GM23338 (cell line): ENCODE data around the gene CHMP3. TPM values are rescaled to one million over a fixed set of nuclear protein-coding genes. Genes with fewer than 3 reads are reported as not detected.

Experiments
- ATAC-seq: fragments of 200-7000 bp; cut with Tn5 transposase; 3 replicates; pipeline ENCODE4 v1.9.1; 2020
- DNase-seq: peaks from one replicate; pipeline ENCODE4 v3.0.0-alpha.2; 2015; ENCODE audit warnings: low spot score
- H2AFZ ChIP-seq: fragments of 200-600 bp; sonication (generic); 2 replicates; pipeline ENCODE4 v1.8.0; 2016; ENCODE audit warnings: antibody characterized with exemption, mild to moderate bottlenecking, moderate library complexity
- H3F3A ChIP-seq: fragments of 200-600 bp; sonication (generic); replicated peaks from 2 replicates; pipeline ENCODE4 v1.8.0; 2017; ENCODE audit warnings: antibody characterized with exemption, mixed run types, low read depth
- H3K27ac ChIP-seq: fragments of 200-600 bp; sonication (generic); 2 replicates; pipeline ENCODE4 v1.6.1; 2016; ENCODE audit warnings: low read depth
- H3K27me3 ChIP-seq: fragments of 200-600 bp; sonication (generic); 2 replicates; pipeline ENCODE4 v1.8.0; 2016; ENCODE audit warnings: mild to moderate bottlenecking, mixed run types, moderate library complexity; ENCODE audit not compliant: insufficient read depth
- H3K36me3 ChIP-seq: fragments of 200-600 bp; sonication (generic); 2 replicates; pipeline ENCODE4 v1.8.0; 2016; ENCODE audit warnings: mild to moderate bottlenecking; ENCODE audit not compliant: insufficient read depth
- H3K4me1 ChIP-seq: fragments of 200-600 bp; sonication (generic); 2 replicates; pipeline ENCODE4 v1.8.0; 2016; ENCODE audit warnings: mild to moderate bottlenecking, moderate library complexity; ENCODE audit not compliant: insufficient read depth
- H3K4me2 ChIP-seq: fragments of 200-600 bp; sonication (generic); 2 replicates; pipeline ENCODE4 v1.7.1; 2017; ENCODE audit warnings: mixed run types
- H3K4me3 ChIP-seq: fragments of 200-600 bp; sonication (generic); 2 replicates; pipeline ENCODE4 v1.6.1; 2016; ENCODE audit warnings: mixed run types
- H3K79me2 ChIP-seq: fragments of 200-600 bp; sonication (generic); replicated peaks from 2 replicates; pipeline ENCODE4 v1.8.0; 2017; ENCODE audit warnings: mild to moderate bottlenecking; ENCODE audit not compliant: insufficient read depth
- H3K9me2 ChIP-seq: fragments of 200-600 bp; sonication (generic); 2 replicates; pipeline ENCODE4 v1.8.0; 2017; ENCODE audit not compliant: insufficient read depth
- H4K20me1 ChIP-seq: fragments of 200-600 bp; sonication (generic); replicated peaks from 2 replicates; pipeline ENCODE4 v1.8.0; 2017; ENCODE audit warnings: mild to moderate bottlenecking; ENCODE audit not compliant: insufficient read depth
- H3K27ac Mint-ChIP-seq: 2 replicates; pipeline ENCODE4 v1.8.0; 2020; ENCODE audit warnings: inconsistent platforms, mild to moderate bottlenecking, moderate library complexity, mixed read lengths
- H3K27me3 Mint-ChIP-seq: 3 replicates; pipeline ENCODE4 v1.8.0; 2022; ENCODE audit warnings: low read depth, mild to moderate bottlenecking, moderate library complexity, mixed read lengths, inconsistent platforms; ENCODE audit not compliant: insufficient read depth, poor library complexity
- H3K36me3 Mint-ChIP-seq: 3 replicates; pipeline ENCODE4 v1.8.0; 2021; ENCODE audit warnings: low read depth, mild to moderate bottlenecking, inconsistent platforms, moderate library complexity, mixed read lengths
- H3K4me1 Mint-ChIP-seq: 3 replicates; pipeline ENCODE4 v1.8.0; 2020; ENCODE audit warnings: mild to moderate bottlenecking, inconsistent platforms, mixed read lengths
- H3K4me3 Mint-ChIP-seq: 3 replicates; pipeline ENCODE4 v1.8.0; 2021; ENCODE audit warnings: moderate library complexity, mild to moderate bottlenecking, inconsistent platforms, mixed read lengths
- H3K9me3 Mint-ChIP-seq: 3 replicates; pipeline ENCODE4 v1.8.0; 2020; ENCODE audit warnings: moderate library complexity, mild to moderate bottlenecking, inconsistent platforms, mixed read lengths
- CREB1 ChIP-seq: fragments of 250-450 bp; sonication (Bioruptor Pico); IDR thresholded peaks from 2 replicates; pipeline ENCODE4 v1.5.0; 2020; ENCODE audit warnings: low read depth, mild to moderate bottlenecking, moderate library complexity
- EZH2 ChIP-seq: fragments of 200-600 bp; sonication (generic); IDR thresholded peaks from one replicate; pipeline ENCODE4 v1.8.0; 2017; ENCODE audit warnings: antibody characterized with exemption, mild to moderate bottlenecking, low read depth; ENCODE audit not compliant: unreplicated experiment
- EZH2phosphoT487 ChIP-seq: fragments of 200-600 bp; sonication (generic); IDR thresholded peaks from one replicate; pipeline ENCODE4 v1.8.1; 2018; ENCODE audit warnings: antibody characterized with exemption; ENCODE audit not compliant: unreplicated experiment
- JUNB ChIP-seq: IDR thresholded peaks from one replicate; pipeline ENCODE4 v1.6.1; 2016; ENCODE audit warnings: antibody characterized with exemption; ENCODE audit not compliant: unreplicated experiment
- POLR2AphosphoS5 ChIP-seq: IDR thresholded peaks from 2 replicates; pipeline ENCODE4 v1.6.1; 2016; ENCODE audit warnings: antibody characterized with exemption, low read depth
- REST ChIP-seq: IDR thresholded peaks from one replicate; pipeline ENCODE4 v1.6.1; 2018; ENCODE audit warnings: antibody characterized with exemption; ENCODE audit not compliant: unreplicated experiment
- ZNF114 ChIP-seq: fragments of 250-450 bp; sonication (Bioruptor Pico); IDR thresholded peaks from 2 replicates; pipeline ENCODE4 v1.5.0; 2020; ENCODE audit warnings: mild to moderate bottlenecking, moderate library complexity
- ZNF462 ChIP-seq: fragments of 250-450 bp; sonication (Bioruptor Pico); IDR thresholded peaks from 2 replicates; pipeline ENCODE4 v1.5.0; 2020; ENCODE audit warnings: mild to moderate bottlenecking, moderate library complexity
- polyA plus RNA-seq: library from polyadenylated mRNA; unstranded; fragments of >200 nt; fragmentation: Nextera tagmentation; extraction: Ambion mirVana; gene quantifications from 2 replicates; pipeline ENCODE4 v1.2.1, GENCODE V29; 2016
- total RNA-seq: library from RNA; depleted of rRNA; stranded (reverse); fragments of >200 nt; shearing (Covaris generic); gene quantifications from 2 replicates; pipeline ENCODE4 v1.2.3, GENCODE V29; 2014

The CHMP3 gene
- total and polyA plus RNA-seq, 2 experiments from 2014 or later: 15.5 to 15.6 TPM

GRCh38 chr2:86523491-86523890, 39.8 kb downstream of the CHMP3 start:
- ATAC-seq (no peak), DNase-seq (no peak)
- Histone ChIP-seq H2AFZ (no peak overlapping the region), H3K4me2 (no peak overlapping the region), H3K79me2 (no peaks in the 10 kb centered on the region), H4K20me1 (no peaks in the 10 kb centered on the region), H3K36me3 (peaks cover 5% of the 10 kb centered on the region; the same call in 1 of the 2 replicates), H3K4me3 (no peak overlapping the region), H3K9me2 (no peaks in the 10 kb centered on the region), H3K27ac (no peak overlapping the region), H3K27me3 (no peaks in the 10 kb centered on the region), H3F3A (no peaks in the 10 kb centered on the region), H3K4me1 (no peaks in the 10 kb centered on the region)
- Mint-ChIP-seq H3K4me1 (peaks cover 3% of the 10 kb centered on the region; the same call in 1 of the 3 replicates), H3K27ac (no peak overlapping the region), H3K27me3 (no peaks in the 10 kb centered on the region), H3K36me3 (no peaks in the 10 kb centered on the region; the same call in 2 of the 3 replicates), H3K9me3 (peaks cover 5% of the 10 kb centered on the region), H3K4me3 (no peak overlapping the region)
- TF ChIP-seq REST (no peak), POLR2AphosphoS5 (no peak)

- Histone ChIP-seq H4K20me1 (no peaks in the 10 kb centered on the region), H3K27ac (no peak overlapping the region), H3K27me3 (no peaks in the 10 kb centered on the region), H3K4me3 (no peak overlapping the region), H3K4me2 (no peak overlapping the region), H3K4me1 (no peaks in the 10 kb centered on the region), H2AFZ (no peak overlapping the region), H3K9me2 (no peaks in the 10 kb centered on the region), H3F3A (no peaks in the 10 kb centered on the region), H3K36me3 (peaks cover 5% of the 10 kb centered on the region; the same call in 1 of the 2 replicates), H3K79me2 (no peaks in the 10 kb centered on the region)
- ATAC-seq: no peak
- Mint-ChIP-seq H3K4me3 (no peak overlapping the region), H3K27me3 (no peaks in the 10 kb centered on the region), H3K9me3 (peaks cover 5% of the 10 kb centered on the region), H3K27ac (no peak overlapping the region), H3K4me1 (peaks cover 3% of the 10 kb centered on the region; the same call in 1 of the 3 replicates), H3K36me3 (no peaks in the 10 kb centered on the region; the same call in 2 of the 3 replicates)
- no peak for DNase-seq
- TF ChIP-seq EZH2phosphoT487 (no peak), ZNF462 (CRISPR knock-in tag) (no peak), JUNB (no peak), REST (no peak), EZH2 (no peak), ZNF114 (CRISPR knock-in tag) (no peak), CREB1 (CRISPR knock-in tag) (no peak)
Observed at GRCh38 chr2:86522711-86523110, 40.5 kb downstream of the CHMP3 start.
